HT-29 (cell line): ENCODE results near the gene IGF1R. TPM values are rescaled to one million over a fixed set of nuclear protein-coding genes. Genes with fewer than 3 reads are reported as not detected.

Experiments used
- DNase-seq: peaks from one replicate; pipeline ENCODE4 v3.0.0-alpha.2; 2015; ENCODE audit warnings: low spot score
- total RNA-seq: library from RNA; depleted of rRNA; stranded (reverse); fragments of >200 nt; shearing (Covaris generic); gene quantifications from 2 replicates; pipeline ENCODE4 v1.2.3, GENCODE V29; 2014

Gene IGF1R
- total RNA-seq, 1 experiment from 2014 or later: 33.2 TPM

GRCh38 chr15:98941595-98942255, 293.4 kb downstream of the IGF1R start:
- DNase-seq: no peak

- no peak for DNase-seq
Observed at GRCh38 chr15:98942431-98942830, 294.1 kb downstream of the IGF1R start.

- no peak for DNase-seq
Observed at GRCh38 chr15:98943051-98943508, 294.7 kb downstream of the IGF1R start.

- no peak for DNase-seq
Observed at GRCh38 chr15:98943601-98944151, 295.3 kb downstream of the IGF1R start.

GRCh38 chr15:98946301-98947255, 298.2 kb downstream of the IGF1R start:
- DNase-seq: no peak

- DNase-seq: no peak
Observed at GRCh38 chr15:98948456-98948855, 300.1 kb downstream of the IGF1R start.

GRCh38 chr15:98948941-98949340, 300.6 kb downstream of the IGF1R start:
- DNase-seq: no peak

- DNase-seq: no peak
Observed at GRCh38 chr15:98949624-98950023, 301.3 kb downstream of the IGF1R start.

GRCh38 chr15:98950248-98950647, 301.9 kb downstream of the IGF1R start:
- DNase-seq: no peak

- no peak for DNase-seq
Observed at GRCh38 chr15:98951004-98951403, 302.7 kb downstream of the IGF1R start.

- no peak for DNase-seq
Observed at GRCh38 chr15:98951493-98952320, 303.4 kb downstream of the IGF1R start.

- no peak for DNase-seq
Observed at GRCh38 chr15:98952381-98952803, 304.1 kb downstream of the IGF1R start.

- no peak for DNase-seq
Observed at GRCh38 chr15:98953000-98953787, 304.9 kb downstream of the IGF1R start.

- DNase-seq: no peak
Observed at GRCh38 chr15:98953968-98954367, 305.6 kb downstream of the IGF1R start.

- no peak for DNase-seq
Observed at GRCh38 chr15:98954411-98954810, 306.1 kb downstream of the IGF1R start.

GRCh38 chr15:98955331-98955730, 307.0 kb downstream of the IGF1R start:
- no peak for DNase-seq

GRCh38 chr15:98955961-98956723, 307.8 kb downstream of the IGF1R start:
- no peak for DNase-seq

- DNase-seq: no peak
Observed at GRCh38 chr15:98956796-98957553, 308.6 kb downstream of the IGF1R start.

GRCh38 chr15:98957655-98958054, 309.3 kb downstream of the IGF1R start:
- no peak for DNase-seq
